Suprapubic skin (tissue), 4 donors: ENCODE data around the gene FLT1.

Source experiments
- CTCF ChIP-seq, 2 donors: fragments of 200-600 bp in 1 of 2; fragments of 450-650 bp in 1 of 2; sonication (generic) in 1 of 2; IDR thresholded peaks; one replicate each; pipeline ENCODE4 v1.5.1; 2016 to 2019; ENCODE audit warnings: antibody characterized with exemption in 2 of 2, mild to moderate bottlenecking in 1 of 2, moderate library complexity in 1 of 2
- POLR2A ChIP-seq, 2 donors: fragments of 450-650 bp; IDR thresholded peaks; one replicate each; pipeline ENCODE4 v1.6.1; 2017; ENCODE audit warnings: antibody characterized with exemption in 2 of 2, mild to moderate bottlenecking in 2 of 2, moderate library complexity in 2 of 2
- POLR2AphosphoS5 ChIP-seq, 3 donors: sonication (generic); formaldehyde crosslinking; IDR thresholded peaks; one replicate each; pipeline ENCODE4 v1.6.1; 2017; ENCODE audit warnings: antibody characterized with exemption in 3 of 3

DNA sequence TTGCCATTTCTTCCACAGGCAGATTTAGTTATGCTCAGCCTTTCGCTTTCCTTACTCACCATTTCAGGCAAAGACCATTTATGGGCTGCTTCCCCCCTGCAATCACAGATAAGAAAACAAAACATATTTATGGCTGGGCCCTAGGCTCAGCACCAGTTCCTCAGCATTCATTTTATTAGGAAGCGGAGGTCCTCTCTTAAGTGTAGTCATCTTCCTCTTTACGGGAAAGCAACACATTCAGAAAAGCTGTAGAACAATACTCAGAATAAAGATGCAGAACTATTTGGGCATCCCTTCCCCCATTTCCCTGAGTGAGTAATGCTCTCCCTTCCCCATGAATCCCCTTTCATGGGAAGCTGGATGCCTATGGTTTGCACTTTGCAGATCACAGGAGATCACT, 27.9 kb downstream of the FLT1 start:
- TF ChIP-seq CTCF (IDR thresholded peaks at IDR 0.05) = no peak
- TF ChIP-seq POLR2A (IDR thresholded peaks at IDR 0.05) = no peak
- no peak for TF ChIP-seq POLR2AphosphoS5 (IDR thresholded peaks at IDR 0.05)
